PC-9 (cell line): ENCODE results near the gene SMG6. TPM values are rescaled to one million over a fixed set of nuclear protein-coding genes. Genes with fewer than 3 reads are reported as not detected.

Source experiments
- BruUV-seq: library from RNA; stranded (reverse); fragments of 400-500 nt; replicated peaks from 2 replicates; lab custom pipeline; 2021; lab: Mats Ljungman, UMichigan
- CTCF ChIA-PET: fragments of 300-600 bp; sonication (Branson Sonifier 250); formaldehyde crosslinking; loops from one replicate; lab custom pipeline; 2022; ENCODE audit warnings: antibody characterized with exemption; lab: Charles Lee
- POLR2A ChIA-PET: fragments of 300-600 bp; sonication (Branson Sonifier 250); formaldehyde crosslinking; loops from one replicate; lab custom pipeline; 2022; ENCODE audit warnings: antibody characterized with exemption; ENCODE audit not compliant: unreplicated experiment; lab: Charles Lee
- DNase-seq, 2 experiments: peaks; one replicate each; pipeline versions ENCODE4 v3.0.0 to v3.0.0-alpha.2; 2015 to 2022; ENCODE audit warnings: mixed read lengths in 1 of 2
- H2AFZ ChIP-seq: fragments of 200-600 bp; sonication (generic); 2 replicates; pipeline ENCODE4 v1.8.1; 2017; ENCODE audit warnings: antibody characterized with exemption
- H3F3A ChIP-seq: fragments of 200-600 bp; sonication (generic); 2 replicates; pipeline ENCODE4 v1.8.1; 2017; ENCODE audit warnings: antibody characterized with exemption, mild to moderate bottlenecking, low read depth; ENCODE audit not compliant: insufficient read depth
- H3K27ac ChIP-seq: fragments of 200-600 bp; sonication (generic); 2 replicates; pipeline ENCODE4 v1.6.1; 2016; ENCODE audit warnings: mixed run types
- H3K27me3 ChIP-seq: fragments of 200-600 bp; sonication (generic); 2 replicates; pipeline ENCODE4 v1.6.1; 2016; ENCODE audit warnings: low read depth, mixed run types; ENCODE audit not compliant: insufficient read depth
- H3K36me3 ChIP-seq: fragments of 200-600 bp; sonication (generic); 2 replicates; pipeline ENCODE4 v1.6.1; 2016; ENCODE audit warnings: low read depth, mixed run types
- H3K4me1 ChIP-seq: fragments of 200-600 bp; sonication (generic); replicated peaks from 2 replicates; pipeline ENCODE4 v1.6.1; 2016; ENCODE audit warnings: mixed run types; ENCODE audit not compliant: insufficient read depth
- H3K4me2 ChIP-seq: fragments of 200-600 bp; sonication (generic); 2 replicates; pipeline ENCODE4 v1.6.1; 2017; ENCODE audit warnings: mixed run types
- H3K4me3 ChIP-seq: fragments of 200-600 bp; sonication (generic); 2 replicates; pipeline ENCODE4 v1.6.1; 2016; ENCODE audit warnings: mixed run types
- H3K79me2 ChIP-seq: fragments of 200-600 bp; sonication (generic); 2 replicates; pipeline ENCODE4 v1.6.1; 2017; ENCODE audit warnings: low read depth, mixed run types
- H3K9me2 ChIP-seq: fragments of 200-600 bp; sonication (generic); 2 replicates; pipeline ENCODE4 v1.8.1; 2017; ENCODE audit warnings: mild to moderate bottlenecking; ENCODE audit not compliant: insufficient read depth
- H3K9me3 ChIP-seq: fragments of 200-600 bp; sonication (generic); 2 replicates; pipeline ENCODE4 v1.8.1; 2016; ENCODE audit warnings: low read depth; ENCODE audit not compliant: insufficient read depth
- H4K20me1 ChIP-seq: fragments of 200-600 bp; sonication (generic); 2 replicates; pipeline ENCODE4 v1.8.1; 2017; ENCODE audit not compliant: insufficient read depth
- CTCF ChIP-seq: fragments of 200-600 bp; sonication (generic); conservative IDR thresholded peaks from 2 replicates; pipeline ENCODE4 v1.6.1; 2017; ENCODE audit warnings: mixed run types, antibody characterized with exemption, mild to moderate bottlenecking, moderate library complexity
- EZH2 ChIP-seq: fragments of 200-600 bp; sonication (generic); IDR thresholded peaks from 2 replicates; pipeline ENCODE4 v1.8.0; 2017; ENCODE audit warnings: antibody characterized with exemption, low read depth
- intact Hi-C: fragments of 100-400 bp; cut with micrococcal nuclease; formaldehyde crosslinking; loops from one replicate; pipeline ENCODE4 v1.10.0; 2022; ENCODE audit not compliant: unreplicated experiment
- total RNA-seq: library from RNA; stranded (reverse); gene quantifications from 2 replicates; pipeline ENCODE4 v1.2.3, GENCODE V29; 2021

Gene SMG6
- total RNA-seq, 1 experiment from 2014 or later, result 43.1 TPM

GRCh38 chr17:2210726-2211125 lies 92.9 kb downstream of the SMG6 start:
- H3K9me2 ChIP-seq, result no peaks in the 10 kb centered on the region
- H3F3A ChIP-seq, result no peaks in the 10 kb centered on the region
- no peak overlapping the region for H3K27ac ChIP-seq
- peaks cover 6% of the 10 kb centered on the region for H3K4me1 ChIP-seq
- no peaks in the 10 kb centered on the region for H3K9me3 ChIP-seq
- POLR2A ChIA-PET, result interaction anchor here (0.6 kb wide), 1 partner anchor 750 kb away, joined by 3 read pairs; no protein-coding TSS in a partner anchor
- no peaks in the 10 kb centered on the region for H3K27me3 ChIP-seq
- TF ChIP-seq CTCF (no peak), EZH2 (no peak)
- H3K36me3 ChIP-seq, result 0 out of 2 replicates have a peak, but pooled peaks cover 8% of the 10 kb centered on the region
- no peak overlapping the region for H2AFZ ChIP-seq
- no peak for DNase-seq
- no peaks in the 10 kb centered on the region for H4K20me1 ChIP-seq
- H3K79me2 ChIP-seq, result no peaks in the 10 kb centered on the region
- no TSS peak for BruUV-seq
- no peak overlapping the region for H3K4me3 ChIP-seq
- intact Hi-C loops, result no loop called here
- no peak overlapping the region for H3K4me2 ChIP-seq
- CTCF ChIA-PET, result no interaction called here

- Histone ChIP-seq H3K79me2 (no peaks in the 10 kb centered on the region), H4K20me1 (no peaks in the 10 kb centered on the region), H3F3A (no peaks in the 10 kb centered on the region), H3K9me3 (no peaks in the 10 kb centered on the region), H3K27ac (no peak overlapping the region), H2AFZ (no peak overlapping the region), H3K4me3 (no peak overlapping the region), H3K9me2 (no peaks in the 10 kb centered on the region), H3K4me1 (peaks cover 6% of the 10 kb centered on the region), H3K27me3 (no peaks in the 10 kb centered on the region), H3K36me3 (0 out of 2 replicates have a peak, but pooled peaks cover 8% of the 10 kb centered on the region), H3K4me2 (no peak overlapping the region)
- no TSS peak for BruUV-seq
- CTCF ChIA-PET, result no interaction called here
- intact Hi-C loops, result no loop called here
- POLR2A ChIA-PET, result no interaction called here
- DNase-seq, result no peak
- TF ChIP-seq CTCF (no peak), EZH2 (no peak)
These were observed 95.6 kb downstream of the SMG6 start for GRCh38 chr17:2207815-2208515.

GRCh38 chr17:2204393-2204792 lies 99.2 kb downstream of the SMG6 start:
- H3K4me2 ChIP-seq, result no peak overlapping the region
- ChIA-PET CTCF (interaction anchor here (0.5 to 0.6 kb wide), 2 partner anchors 81 to 161 kb away, joined by 3 to 4 read pairs; no protein-coding TSS in a partner anchor), POLR2A (no interaction called here)

More at GRCh38 chr17:2204393-2204792, 99.2 kb downstream of the SMG6 start:
- H3K27me3 ChIP-seq, result no peaks in the 10 kb centered on the region
- no TSS peak for BruUV-seq
- H3K9me2 ChIP-seq, result no peaks in the 10 kb centered on the region
- TF ChIP-seq CTCF (no peak), EZH2 (no peak)
- intact Hi-C loops, result no loop called here
- H3F3A ChIP-seq, result no peaks in the 10 kb centered on the region
- no peaks in the 10 kb centered on the region for H3K79me2 ChIP-seq
- 0 out of 2 replicates have a peak, but pooled peaks cover under 1% of the 10 kb centered on the region for H3K36me3 ChIP-seq
- H3K27ac ChIP-seq, result no peak overlapping the region
- H4K20me1 ChIP-seq, result no peaks in the 10 kb centered on the region; the same call in 1 of the 2 replicates
- DNase-seq, result no peak
- no peaks in the 10 kb centered on the region for H3K4me1 ChIP-seq
- no peaks in the 10 kb centered on the region for H3K9me3 ChIP-seq
- H2AFZ ChIP-seq, result no peak overlapping the region
- H3K4me3 ChIP-seq, result no peak overlapping the region
